HFF-Myc (cell line): ENCODE results near the gene BPTF.
"Not testable (repeated sequence)": the region's sequence is repeated elsewhere in the genome, so short reads cannot be mapped to it uniquely, and the experiment has no call there.

ENCODE experiments used
- DNase-seq: peaks from one replicate; pipeline ENCODE4 v3.0.0-alpha.2; 2011; ENCODE audit warnings: low read depth; ENCODE audit errors: extremely low read depth
- H3K4me3 ChIP-seq: replicated peaks from 2 replicates; pipeline ENCODE4 v1.5.1; 2011; ENCODE audit warnings: low read depth, mild to moderate bottlenecking, control low read depth, low read length
- TF ChIP-seq, protein P1 (sequence below): IDR thresholded peaks from 2 replicates; pipeline ENCODE4 v1.5.1; 2012; ENCODE audit warnings: mild to moderate bottlenecking, low read depth, low read length, control low read depth; ENCODE audit errors: missing control alignments

The BPTF gene

DNA sequence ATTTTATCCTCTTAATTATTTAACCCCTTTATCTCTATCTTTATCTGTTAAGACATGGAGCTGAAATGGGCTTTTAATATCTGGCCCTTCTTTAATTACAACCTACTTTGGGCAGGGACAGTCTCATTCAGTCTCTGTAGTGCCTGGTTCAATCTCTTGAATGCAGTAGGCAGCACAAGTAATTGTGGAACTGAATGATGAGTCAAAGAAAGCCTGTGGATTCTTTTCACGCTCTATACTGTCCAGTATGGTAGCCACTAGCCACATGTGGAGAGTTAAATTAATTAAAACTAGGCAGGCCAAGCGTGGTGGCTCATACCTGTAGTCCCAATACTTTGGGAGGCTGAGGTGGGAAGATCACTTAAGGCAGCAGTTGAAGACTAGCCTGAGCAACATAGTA lies 9.3 kb downstream of the BPTF start:
- no peak overlapping the region for H3K4me3 ChIP-seq
- no peak for DNase-seq
- TF ChIP-seq, protein P1, sequence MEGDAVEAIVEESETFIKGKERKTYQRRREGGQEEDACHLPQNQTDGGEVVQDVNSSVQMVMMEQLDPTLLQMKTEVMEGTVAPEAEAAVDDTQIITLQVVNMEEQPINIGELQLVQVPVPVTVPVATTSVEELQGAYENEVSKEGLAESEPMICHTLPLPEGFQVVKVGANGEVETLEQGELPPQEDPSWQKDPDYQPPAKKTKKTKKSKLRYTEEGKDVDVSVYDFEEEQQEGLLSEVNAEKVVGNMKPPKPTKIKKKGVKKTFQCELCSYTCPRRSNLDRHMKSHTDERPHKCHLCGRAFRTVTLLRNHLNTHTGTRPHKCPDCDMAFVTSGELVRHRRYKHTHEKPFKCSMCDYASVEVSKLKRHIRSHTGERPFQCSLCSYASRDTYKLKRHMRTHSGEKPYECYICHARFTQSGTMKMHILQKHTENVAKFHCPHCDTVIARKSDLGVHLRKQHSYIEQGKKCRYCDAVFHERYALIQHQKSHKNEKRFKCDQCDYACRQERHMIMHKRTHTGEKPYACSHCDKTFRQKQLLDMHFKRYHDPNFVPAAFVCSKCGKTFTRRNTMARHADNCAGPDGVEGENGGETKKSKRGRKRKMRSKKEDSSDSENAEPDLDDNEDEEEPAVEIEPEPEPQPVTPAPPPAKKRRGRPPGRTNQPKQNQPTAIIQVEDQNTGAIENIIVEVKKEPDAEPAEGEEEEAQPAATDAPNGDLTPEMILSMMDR: no peak

- H3K4me3 ChIP-seq: no peak overlapping the region
- TF ChIP-seq, protein P1: no peak
- DNase-seq: no peak
Observed at GRCh38 chr17:67836205-67836987, 11.1 kb downstream of the BPTF start.

DNA sequence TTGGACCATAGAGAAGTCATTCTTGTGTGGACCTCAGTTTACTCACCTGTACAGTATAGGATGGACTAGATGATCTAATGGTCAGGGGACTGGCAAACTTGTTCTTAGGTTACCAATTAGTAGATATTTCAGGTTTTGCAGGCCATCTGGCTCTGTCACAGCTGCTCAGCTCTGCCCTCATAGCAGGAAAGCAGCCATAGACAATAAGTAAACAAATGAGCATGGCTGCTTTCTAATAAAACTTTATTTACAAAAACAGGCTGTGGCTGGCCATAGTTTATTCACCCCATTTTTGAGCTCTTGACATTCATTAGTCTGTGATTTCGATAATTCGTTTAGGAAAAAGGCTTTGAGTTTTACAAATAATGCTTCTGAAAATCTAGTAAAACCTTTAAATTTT lies 12.7 kb downstream of the BPTF start:
- TF ChIP-seq, protein P1: no peak
- no peak overlapping the region for H3K4me3 ChIP-seq
- DNase-seq: no peak

DNA sequence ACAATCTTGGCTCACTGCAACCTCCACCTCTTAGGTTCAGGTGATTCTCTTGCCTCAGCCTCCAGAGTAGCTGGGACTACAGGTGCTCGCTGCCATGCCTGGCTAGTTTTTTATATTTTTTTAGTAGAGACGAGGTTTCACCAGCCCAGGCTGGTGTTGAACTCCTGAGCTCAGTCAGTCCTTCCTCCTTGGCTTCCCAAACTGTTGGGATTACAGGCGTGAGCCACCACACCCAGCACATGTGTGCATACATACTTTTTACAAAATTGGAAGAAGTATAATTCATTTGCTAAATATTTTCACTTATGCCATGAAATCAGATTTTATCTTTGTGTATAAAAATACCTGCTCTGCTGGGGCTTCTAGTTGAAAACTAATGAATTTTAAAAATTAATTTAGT lies 13.2 kb downstream of the BPTF start:
- no peak overlapping the region for H3K4me3 ChIP-seq
- TF ChIP-seq, protein P1: no peak

DNA sequence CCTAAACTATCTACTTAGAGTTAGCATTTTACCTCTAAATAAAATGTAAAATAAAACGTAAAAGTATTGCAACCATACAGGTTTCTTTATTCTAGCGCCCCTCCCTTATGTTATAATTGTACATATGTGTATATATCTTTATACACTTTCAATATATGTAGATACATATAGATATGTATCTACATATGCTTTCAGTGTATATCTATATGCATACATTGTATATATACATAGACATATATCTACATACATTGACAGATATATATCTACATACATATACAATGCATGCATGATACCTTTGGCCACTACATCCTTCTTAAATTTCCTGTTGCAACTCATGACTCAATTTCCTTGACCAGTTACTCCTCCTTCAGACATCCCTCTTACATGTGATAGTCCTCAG lies 16.7 kb downstream of the BPTF start:
- H3K4me3 ChIP-seq: no peak overlapping the region
- no peak for DNase-seq
- TF ChIP-seq, protein P1: no peak

More for the DNA sequence above, 13.2 kb downstream of the BPTF start:
- no peak for DNase-seq

DNA sequence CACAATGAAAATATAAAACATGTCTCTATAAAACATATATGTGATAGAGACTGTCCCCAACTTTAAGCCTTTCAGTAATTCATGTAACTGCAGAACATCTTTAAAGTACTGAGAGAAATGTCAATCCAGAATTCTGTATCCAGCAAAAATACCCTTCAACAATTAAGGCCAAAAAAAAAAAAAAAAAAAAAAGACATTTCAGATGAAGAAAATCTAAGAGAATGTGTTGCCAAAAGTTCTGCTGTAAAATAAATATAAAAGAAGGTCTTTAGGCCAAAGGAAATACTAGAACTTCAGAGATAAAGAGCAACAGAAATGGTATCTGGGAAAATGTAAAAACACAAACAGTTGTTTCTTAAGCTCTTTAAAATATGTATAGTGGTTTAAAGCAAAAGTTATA lies 17.3 kb downstream of the BPTF start:
- no peak for DNase-seq
- TF ChIP-seq, protein P1: no peak
- no peak overlapping the region for H3K4me3 ChIP-seq

DNA sequence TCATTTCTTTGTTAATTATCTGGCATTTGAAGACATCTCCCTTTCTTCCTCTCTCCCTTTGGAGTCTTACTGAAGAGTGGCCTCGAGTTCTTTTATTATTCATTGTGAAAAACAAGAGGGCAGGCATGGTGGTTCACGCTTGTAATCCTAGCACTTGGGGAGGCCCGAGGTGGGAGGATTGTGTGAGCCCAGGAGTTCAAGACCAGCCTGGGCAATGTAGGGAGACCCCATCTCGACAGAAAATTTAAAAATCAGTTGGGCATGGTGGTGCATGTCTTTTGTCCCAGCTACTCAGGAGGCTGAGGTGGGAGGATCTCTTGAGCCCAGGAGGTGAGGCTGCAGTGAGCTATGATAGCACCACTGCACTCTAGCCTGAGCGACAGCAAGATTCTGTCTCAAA lies 20.1 kb downstream of the BPTF start:
- DNase-seq: no peak
- TF ChIP-seq, protein P1: no peak
- H3K4me3 ChIP-seq: no peak overlapping the region

GRCh38 chr17:67848189-67848588 lies 22.9 kb downstream of the BPTF start:
- DNase-seq, H3K4me3 ChIP-seq: not testable (repeated sequence)

DNA sequence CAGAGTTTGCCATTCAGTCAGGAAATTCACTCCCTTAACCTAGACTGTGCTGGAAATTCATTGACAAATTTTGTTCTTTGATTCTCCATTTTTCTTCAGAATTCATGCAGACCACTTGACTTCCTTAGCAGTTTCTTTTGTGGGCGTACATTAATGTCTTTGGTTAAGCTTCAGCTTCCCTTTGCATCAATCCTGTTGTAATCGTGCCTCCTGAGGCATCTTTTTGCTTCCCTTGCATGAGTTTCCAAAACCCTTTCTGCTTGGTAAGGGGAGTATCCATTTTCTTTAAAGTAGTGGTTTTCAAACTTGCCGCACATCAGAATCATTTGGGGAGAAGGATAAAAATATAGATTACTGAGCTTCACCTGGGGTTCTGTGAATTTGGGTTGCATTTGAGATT lies 23.5 kb downstream of the BPTF start:
- DNase-seq, H3K4me3 ChIP-seq: not testable (repeated sequence)
